NCI-H460 (cell line): Measurements from ENCODE around the gene RAP2A. TPM values are rescaled to one million over a fixed set of nuclear protein-coding genes. Genes with fewer than 3 reads are reported as not detected.

Source experiments
- DNase-seq: peaks from one replicate; pipeline ENCODE4 v3.0.0-alpha.2; 2016; ENCODE audit warnings: low read depth; ENCODE audit errors: extremely low read depth
- total RNA-seq: library from RNA; depleted of rRNA; stranded (reverse); fragments of >200 nt; shearing (Covaris generic); gene quantifications from 2 replicates; pipeline ENCODE4 v1.2.3, GENCODE V29; 2014

Gene RAP2A
- total RNA-seq, 1 experiment from 2014 or later, result 17.5 TPM

DNA sequence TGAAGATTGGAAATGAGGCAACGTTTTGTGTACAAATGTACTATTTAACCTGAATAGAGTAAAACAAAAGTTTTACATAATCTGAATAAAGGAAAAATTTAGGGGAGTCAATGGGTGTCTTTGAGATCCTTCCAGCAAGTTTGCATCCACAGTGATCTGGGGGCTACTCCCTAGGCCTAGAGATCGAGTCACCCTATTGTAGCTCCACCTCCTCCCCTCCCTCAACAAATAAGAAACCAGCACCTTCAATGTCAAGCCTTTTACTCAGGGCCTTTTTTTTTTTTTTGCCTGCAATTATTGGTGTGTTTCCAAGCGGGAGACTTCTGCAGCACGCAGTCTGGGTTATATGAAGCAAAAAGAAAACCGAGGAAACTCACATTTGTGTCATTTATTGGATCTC, 16.3 kb upstream of the RAP2A start:
- no peak for DNase-seq

DNA sequence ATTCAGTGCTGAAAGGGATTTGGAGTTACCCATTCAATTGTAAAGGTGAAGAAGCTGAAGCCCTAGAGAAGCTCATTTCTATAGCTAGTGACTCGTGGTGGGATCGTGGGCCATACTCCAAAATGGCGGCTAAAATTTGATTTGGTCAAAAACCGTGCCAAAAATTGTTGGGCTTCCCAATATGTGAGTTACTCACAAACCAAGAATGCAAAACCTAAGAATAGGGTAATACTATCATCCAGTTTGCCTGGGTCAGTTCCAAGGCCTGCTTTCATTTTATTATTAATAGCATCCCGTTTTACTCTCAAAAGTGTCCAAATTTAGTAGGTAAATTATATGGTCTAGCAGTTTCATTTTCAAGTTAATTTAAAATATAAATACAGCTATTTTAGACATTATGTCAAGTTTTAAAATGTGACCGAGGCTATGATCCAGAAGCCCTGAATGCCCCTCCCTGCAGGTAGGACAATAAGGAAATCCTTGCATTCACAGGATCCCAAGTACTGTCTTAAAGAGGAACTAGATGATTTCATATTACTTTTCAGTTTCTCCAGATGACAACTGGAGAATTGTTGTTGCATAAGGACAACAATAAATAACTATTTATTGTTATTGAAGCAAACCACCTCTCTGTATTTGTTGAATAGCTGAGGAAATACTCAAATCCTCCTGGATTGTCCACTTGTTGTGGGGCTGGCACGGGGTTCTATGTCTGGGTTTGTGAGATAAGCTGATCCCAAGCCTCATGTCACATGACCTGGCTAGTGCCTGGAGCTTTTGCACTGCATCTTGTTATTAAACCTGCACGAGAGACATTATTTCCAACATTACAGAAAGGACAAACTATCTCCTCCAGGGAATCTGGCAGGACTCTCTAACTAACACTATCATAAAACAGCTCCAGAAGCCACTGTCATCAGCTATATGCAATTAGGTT, 11.6 kb upstream of the RAP2A start:
- no peak for DNase-seq

DNA sequence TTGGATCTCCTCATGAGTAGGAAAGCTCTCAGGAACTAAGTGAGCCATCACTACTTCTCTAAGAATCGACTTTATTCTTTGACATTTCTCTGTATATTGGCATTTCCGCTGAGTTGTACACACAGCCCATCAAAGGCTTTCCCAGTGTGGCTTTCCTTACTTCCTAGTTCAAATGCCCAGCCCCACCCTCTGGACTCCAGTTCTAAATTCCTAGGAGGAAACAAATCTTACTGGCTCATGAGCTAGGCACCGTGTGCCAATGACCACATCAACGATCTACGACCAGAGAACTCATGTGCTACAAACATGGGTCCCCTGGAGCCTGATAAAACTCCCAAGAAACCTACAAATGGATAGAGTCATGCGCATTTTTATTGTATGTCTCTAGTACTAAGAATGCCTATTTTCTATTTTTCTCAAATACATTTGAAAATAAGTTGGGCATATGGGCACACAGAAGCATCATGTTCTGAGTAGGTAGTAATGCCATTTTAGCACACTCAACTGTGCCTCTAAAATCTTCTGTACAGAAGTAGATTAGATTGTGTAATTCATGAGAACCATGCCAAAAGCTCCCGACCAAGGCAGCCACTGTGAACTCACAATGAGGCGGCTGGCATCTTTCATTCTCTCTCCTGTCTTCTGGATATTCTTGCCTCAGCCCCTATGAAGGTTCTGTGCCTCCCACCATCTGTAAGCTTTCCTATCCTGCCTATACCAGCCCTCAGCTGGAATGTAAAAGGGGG, 10.5 kb upstream of the RAP2A start:
- no peak for DNase-seq

DNA sequence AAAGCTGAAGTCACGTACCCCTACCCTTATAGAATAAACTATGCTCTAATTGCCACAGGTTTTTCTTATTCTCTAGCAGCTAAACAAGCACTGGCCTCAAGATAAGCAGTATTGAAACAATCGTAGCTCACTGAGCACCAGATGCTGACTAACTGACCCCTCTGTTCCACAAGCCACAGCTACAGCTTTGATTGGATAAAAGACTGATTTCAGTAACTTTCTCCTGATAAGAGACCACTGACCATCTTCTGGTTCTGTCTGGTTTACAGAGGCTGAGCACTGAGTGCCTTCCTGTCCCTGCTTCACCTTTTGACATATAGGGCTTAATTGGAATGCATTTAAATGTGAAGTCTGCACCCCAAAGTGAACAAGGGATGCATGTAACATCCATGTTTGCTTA, 8.4 kb upstream of the RAP2A start:
- no peak for DNase-seq

DNA sequence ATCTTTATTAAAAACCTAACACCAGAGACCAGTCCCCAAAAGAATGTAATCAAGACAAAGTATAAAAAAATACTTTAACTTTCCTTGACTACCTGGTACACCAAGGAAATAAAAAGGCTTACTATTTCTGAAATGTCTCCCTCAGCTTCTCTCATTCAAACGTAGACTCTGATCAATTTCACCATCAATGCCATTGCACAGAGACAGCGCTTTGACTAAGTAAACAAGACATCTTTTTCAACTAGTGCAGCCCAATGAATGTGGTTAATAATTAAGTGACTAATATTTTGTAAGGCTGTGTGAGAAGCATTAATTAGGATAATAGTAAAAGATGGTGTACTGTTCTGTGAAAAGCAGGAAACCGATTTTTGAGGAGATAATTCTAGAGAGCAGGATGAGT, 7.3 kb upstream of the RAP2A start:
- DNase-seq, result no peak

DNA sequence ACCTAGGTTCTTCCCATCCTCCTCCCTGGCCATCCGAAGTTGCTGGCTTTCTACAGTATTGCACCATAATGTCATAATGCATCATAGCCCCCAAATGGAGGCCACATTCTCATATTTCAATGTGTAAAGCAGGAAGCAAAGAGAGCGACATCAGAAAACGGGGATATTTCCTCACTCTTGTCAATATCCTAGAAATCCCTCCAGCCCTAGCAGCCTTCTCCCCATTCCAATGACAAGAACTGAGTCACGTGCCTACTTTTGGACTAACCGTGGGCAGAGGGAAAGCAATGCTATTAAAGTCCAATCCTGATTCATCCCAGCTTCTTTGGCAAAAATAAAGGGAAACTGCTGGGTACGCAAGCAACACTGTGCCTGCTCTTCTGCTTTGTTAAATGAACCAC, 4.3 kb upstream of the RAP2A start:
- DNase-seq, result no peak

DNA sequence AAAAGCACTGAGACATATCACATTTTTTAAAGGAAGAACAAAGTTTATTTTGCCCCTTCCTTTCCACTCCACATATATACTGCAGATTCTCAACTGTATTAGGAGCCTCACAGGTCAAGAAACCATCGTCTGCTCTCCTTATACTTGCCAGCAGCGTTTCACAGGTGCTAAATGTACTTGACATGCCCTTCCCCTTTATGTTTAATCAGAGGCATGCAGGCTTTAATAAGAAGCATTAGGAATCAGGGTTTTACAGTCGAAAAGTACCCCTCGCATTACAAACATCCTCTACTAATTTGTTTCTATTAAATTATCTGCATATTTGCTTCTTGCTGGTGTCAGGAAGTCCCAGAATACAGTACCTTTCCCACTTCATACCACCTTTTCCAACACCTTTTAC, 3.7 kb upstream of the RAP2A start:
- DNase-seq, result no peak

DNA sequence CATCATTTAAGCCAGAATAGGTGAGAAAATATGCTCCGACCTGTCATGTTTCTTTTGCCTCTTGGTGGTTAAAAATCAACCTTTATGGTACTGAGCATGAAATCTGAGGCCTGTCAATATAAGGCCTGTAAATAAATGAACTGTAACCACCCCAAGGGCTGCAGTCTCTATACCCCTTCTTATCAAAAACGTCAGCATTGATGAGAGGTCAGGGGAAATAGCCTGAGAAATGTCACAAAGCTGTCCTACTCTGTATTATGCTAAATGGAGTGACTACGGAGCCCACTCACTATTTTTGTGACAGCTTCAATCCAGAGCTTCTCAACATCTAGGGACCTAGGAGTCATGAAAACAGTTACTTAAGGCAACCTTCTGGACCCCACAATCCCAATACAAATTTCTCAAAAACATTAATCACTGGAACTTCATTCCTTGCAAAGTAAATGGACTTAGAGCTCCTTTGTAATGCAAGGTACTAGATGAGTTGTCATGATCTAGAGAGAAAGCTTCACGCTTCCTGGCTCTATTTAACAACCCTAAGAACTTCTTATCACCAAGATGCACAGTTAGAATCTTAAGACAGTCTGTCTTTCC, 2.7 kb upstream of the RAP2A start:
- DNase-seq, result no peak

DNA sequence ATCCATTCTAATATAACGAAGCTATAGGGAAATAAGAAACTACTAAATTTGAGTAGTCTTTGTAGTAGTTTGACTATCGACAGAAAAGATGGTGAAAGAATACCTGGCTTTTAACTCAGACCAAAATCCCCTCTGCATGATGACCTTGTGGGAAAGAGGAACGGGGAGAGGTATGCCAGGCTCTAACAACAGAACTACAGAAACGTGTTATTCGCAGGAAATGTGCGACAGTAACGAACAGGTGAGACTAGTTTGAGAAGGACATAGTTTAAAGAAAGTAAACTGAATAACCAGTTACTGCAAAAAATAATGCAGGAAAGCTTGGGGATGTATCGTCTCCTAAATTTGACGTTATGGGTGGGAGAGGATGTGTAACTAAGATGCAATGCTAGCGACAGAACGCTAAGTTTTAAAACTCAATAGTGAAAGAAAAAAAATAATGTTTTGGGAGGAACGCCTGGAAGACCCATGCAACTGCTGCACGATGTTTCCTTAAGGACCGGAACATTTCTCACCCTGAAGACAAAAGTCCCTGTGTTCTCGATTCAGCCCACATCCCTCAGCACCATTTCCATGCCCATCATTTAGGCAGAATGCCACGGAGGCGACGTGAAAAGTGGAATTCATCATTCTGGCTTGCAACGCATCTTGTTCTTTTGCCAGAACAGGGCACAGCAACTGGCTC, 1.6 kb upstream of the RAP2A start:
- no peak for DNase-seq

DNA sequence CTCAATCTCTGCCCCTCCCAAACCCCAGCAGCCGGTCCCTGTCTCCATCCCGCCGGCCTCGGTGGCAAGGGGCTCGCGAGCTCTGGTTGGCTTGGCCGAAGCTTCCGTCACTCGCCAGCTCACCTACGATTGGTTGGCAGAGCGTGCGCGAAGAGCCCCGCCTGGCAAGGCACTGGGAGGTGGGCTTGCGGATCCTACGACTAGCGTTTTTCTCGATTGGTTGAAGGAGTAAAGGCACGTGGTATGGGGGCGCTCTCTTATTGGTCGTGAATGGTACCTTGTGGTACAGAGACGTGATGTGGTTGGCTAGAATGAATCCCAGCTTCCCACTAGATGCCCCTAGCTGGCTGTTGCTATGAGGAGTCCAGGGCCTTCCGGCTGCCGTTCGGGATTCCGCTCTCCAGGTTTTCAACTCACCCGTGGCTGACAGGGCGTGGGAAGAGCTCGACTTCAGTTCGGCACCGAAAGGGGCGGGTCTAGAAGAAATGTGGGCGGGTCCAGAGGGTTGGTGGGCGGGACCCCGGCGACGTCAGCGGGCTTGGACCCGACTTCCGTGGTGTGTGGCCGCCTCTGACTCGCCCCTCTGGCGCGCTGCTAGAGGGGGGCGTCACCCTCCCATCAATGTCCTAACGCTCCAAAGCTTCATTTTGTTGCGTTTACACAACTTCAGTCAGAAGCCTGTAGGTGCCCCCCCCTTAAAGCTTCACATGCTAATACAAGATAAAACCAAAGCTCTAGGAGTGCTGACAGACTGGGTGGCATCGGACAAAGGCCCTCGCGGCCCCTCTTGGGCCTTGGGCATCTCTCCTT, 847 bp upstream of the RAP2A start:
- peak; percentile 94 for DNase-seq

DNA sequence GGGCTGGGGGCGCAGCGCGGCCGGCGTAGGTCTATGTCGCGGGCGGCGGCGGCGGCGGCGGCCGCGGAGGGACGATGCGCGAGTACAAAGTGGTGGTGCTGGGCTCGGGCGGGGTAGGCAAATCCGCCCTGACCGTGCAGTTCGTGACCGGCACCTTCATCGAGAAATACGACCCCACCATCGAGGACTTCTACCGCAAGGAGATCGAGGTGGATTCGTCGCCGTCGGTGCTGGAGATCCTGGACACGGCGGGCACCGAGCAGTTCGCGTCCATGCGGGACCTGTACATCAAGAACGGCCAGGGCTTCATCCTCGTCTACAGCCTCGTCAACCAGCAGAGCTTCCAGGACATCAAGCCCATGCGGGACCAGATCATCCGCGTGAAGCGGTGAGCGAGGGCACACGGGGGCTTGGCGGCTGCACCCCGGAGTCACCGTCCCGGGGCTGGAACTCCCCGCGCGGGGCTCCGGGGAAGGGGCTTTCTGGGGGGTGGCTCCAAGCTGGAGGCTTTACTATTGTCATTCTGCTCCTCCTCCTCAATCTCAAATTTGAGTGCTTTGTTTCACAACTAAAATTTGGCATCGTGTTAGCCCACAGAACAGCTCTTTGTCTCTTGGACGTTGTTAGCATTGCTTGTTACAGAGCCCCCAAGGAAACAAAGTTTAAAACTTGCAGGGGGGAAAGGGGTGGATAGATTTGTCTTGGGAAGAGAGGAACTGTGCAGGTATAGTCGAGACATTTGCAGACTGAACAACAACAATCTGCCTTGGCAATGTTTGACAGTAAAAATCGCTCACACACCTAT, 630 bp downstream of the RAP2A start:
- DNase-seq, result no peak

DNA sequence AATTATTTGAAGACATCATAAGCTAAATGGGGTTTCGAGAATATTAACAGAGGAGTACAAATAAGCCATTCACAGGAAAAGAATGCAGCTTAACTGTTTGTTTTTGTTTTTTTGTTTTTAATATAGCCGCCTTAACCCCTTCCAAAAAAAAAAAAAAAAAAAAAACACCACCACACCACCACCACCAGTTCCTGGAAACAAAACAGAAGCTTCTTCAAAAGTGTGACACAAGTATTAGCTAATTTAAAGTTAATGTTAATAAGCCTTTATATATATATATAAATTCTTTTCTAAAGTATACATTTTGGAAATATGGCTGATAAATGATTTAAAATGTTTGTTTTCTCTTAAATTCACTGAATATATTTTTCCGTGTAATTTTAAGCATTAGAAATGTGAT, 1.4 kb downstream of the RAP2A start:
- DNase-seq, result no peak

DNA sequence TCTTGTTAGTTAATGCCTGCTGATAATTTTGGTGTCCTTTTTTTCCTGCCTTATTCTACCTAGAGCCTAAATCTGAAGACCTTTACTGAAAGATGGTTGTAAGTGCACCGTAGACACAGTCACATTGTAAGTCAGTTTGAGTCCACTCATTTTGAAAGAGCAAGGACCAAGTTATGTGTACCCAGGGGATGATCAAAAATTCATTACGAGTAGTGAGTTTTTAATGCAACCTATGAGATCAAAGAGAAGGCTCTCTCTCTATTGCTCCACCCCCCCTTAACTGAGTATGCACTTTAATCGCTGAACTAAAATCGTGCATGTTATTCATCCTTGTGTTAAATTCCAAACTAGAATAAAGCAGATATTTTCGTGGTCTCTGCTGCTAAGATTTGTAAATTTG, 1.8 kb downstream of the RAP2A start:
- no peak for DNase-seq

DNA sequence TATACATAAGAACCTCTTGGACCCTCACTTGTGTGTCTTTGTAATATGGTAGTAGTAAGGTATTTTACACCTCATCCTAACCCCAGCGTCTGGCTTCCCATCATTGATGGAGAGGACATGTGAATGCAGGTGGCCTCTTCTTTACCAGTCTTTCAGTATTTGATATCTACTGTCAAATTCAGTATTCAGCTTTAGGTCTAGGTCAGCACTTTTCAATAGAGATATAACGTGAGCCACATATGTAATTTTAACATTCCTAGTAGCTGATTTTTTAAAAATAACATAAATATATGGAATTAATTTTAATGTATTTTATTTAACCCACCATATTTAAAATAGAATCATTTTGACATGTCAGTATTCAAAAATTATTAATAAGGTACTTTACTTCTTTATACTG, 2.9 kb downstream of the RAP2A start:
- no peak for DNase-seq

DNA sequence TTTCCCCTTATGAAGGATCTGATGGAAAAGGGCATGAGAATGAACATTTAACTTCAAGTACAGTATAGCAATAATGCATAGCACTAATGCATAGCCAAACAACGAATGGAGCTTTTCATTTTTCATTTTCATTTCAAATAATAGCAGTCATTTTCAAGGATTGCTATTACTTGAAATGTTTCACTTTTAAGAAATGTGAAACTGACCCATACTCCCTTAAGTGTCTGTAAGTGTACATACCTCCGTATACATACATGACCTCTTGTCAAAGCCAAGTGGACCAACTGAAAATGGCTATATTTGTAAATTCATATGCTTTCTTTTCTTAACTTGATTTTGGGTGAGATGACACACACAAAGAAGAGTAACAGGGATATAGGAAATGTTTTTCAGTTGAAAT, 3.8 kb downstream of the RAP2A start:
- no peak for DNase-seq

DNA sequence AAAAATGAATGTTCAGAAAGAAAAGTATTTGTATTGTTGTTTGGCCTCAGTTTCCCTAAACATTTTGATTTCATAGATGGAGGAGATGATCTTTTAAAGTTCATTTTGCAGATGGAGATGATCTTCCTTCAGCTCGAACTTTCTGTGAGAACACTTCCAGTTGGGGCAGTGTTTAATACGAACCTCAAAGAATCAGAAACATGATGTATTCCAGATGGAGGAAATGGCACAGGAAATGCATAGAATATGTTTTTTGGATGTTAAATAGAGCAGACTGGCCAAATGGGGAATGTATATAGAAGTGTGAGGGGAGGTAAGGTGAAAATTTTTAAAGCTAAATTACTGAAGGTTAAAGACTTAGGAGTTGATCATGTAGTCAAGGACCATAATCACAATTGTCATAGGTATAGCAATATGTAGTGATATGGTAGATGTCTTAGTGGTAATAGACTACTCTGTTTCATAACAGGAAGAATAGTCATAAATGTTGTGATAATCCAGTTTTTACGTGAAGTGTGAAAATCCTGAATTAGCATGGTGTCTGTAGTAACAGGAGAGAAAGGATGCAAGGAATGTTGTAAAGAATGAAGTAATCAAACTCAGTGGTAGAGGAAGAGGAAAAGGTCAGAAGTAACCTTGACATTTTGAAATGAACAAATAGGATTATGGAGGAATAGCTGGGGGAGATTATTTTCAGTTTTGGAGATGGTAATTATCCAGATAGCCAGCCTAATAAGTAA, 5.1 kb downstream of the RAP2A start:
- DNase-seq, result no peak

DNA sequence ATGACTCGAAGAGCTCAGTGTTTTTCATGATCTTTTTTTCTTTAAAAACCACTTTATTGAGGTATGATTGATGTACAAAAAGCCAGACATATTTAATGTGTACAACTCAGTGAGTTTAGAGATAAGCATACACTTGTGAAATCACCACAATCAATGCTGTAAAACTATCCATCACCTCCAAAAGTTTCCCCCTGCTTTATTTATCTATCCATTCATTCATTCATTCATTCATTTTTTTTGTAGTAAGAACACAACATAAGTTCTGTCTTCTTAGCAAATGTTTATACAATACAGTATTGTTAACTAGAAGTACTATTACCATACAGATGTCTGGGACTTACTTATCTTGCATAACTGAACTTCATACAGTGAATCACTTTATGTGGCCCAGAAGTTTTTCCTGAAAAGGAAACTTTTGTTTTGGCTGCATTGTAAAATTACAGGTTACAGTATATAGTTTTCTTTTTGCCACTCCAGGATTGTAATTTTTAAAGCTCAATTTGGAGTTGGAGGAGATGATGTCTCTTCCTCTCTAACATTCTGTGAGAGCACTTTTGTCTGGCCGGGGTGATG, 6.7 kb downstream of the RAP2A start:
- no peak for DNase-seq

DNA sequence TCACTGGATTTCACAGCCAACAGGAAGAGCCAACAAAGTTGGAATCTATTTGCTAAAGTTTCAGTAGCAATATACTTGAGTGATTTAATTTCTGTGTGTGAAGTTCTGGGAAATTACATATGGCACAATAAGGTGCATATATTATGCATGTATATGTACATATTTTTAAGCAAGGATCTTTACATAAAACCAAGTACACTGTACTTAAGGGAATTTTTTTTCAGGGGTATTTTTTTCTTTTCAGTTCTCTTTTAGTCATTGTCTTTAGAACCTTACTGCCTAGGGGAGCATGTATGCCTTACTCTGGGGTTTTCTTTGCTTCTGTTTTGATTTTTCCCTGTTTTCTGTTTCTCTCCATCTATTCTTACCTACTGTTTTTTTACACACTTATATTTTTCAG, 7.4 kb downstream of the RAP2A start:
- no peak for DNase-seq
